Stimulated activated CD4-positive, alpha-beta T cell treated with anti-CD3 and anti-CD28 coated beads, Interleukin-4, amount 100 ng/mL, for 1 hour (primary cell): ENCODE data around the gene ELAVL2.

ENCODE experiments used
- DNase-seq: peaks from one replicate; pipeline ENCODE4 v3.0.0-alpha.2; 2020

The ELAVL2 gene

DNA sequence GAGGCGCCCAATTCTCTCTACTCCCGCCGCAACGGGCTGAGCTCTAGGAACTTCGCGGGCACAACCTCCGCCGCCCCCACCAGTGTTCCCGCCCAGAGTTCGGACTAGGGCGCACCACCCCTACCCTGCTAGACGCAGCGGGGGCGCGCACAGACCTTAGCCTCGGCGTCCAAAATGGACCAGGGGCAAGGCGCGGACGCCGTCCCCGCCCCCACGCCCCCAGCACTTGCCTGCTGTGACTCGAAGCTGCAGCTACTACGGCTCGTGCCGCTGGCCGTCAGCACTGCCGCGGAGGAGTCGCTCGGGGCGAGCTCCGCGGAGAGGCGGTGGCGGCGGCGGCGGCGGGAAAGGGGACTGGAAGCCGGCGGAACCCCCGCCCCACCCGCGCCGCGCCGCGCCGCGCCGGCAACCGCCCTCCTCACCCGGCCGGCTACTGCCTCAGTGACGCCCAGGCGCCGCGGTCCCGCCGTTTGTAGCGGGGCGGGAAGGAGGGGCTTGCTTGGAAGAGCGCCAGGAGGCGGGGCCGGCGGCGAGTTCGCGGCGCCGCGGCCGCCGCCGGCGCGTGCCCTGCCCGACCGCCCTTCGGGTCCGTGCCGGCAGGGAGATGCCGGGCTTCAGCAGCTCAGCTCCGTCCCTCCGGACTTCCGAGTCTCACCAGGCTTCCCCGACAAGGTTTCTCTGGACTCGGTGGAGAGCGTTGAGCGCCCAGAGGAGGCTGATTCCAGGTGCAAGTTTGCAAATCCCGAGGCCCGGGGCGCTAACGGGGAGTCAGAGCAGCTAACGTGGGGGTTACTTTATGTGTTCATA is 4.5 kb downstream of the ELAVL2 start:
- no peak for DNase-seq

DNA sequence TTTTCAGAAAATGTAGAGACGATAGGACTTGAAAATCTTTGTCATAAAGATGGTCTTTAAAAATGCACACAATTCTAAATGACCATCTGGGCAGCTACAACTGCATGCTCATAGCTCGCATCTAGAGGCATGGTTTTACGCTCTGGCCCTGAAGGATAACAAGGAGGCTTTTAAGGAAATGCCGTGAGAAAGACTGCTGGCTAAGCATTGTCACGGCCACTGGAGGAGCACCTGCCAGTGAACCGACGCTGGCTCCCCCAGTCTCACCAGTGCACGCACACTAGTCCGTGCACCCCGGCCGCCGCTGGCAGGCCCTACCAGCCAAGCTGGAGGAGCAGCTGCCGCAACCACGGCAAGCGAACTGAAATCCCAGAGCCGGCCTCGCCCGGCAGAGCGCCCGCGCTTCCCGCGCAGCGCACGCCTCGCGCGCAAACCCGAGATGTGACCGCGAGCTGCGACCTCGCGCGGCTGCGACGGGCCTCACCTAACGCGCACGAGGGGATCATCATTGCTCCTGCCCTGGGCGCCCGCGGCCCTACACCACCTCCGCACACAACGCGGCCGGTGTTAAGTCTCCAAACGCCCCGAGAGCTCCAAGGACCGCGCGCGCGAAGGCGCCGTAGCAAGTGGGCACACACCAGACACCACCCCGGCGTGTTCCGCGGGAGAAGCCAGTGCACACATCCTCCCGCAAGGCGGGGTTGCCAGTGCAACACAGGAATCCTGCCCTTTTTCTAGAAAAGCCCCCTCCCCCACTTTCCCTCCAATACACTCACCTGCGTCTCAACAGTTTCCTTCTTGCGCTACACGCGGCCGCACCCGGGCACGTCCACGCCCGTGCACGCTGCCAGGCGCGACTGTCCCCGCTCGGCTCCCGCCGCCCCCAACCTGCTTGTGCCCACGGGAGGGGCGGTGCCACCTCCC is 5.3 kb downstream of the ELAVL2 start:
- DNase-seq, result no peak

DNA sequence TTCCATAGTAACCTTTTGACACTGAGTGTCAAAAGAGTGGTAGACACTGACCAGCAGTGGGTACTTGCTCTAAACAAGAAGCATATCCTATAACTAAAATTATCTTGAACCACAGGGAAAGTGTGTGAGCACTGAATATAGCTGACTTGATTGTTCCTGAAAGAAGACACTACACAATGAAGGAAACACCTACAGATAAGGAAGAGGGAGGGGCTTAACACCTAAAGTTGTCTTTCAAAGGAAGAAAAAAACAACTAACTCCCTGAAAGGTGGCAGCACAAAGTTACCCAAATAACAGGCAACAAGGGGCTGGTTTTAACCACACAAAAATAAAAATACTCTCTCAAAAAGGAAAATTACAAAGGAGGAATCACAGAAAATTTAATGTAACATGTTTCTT is 6.6 kb downstream of the ELAVL2 start:
- DNase-seq, result no peak

DNA sequence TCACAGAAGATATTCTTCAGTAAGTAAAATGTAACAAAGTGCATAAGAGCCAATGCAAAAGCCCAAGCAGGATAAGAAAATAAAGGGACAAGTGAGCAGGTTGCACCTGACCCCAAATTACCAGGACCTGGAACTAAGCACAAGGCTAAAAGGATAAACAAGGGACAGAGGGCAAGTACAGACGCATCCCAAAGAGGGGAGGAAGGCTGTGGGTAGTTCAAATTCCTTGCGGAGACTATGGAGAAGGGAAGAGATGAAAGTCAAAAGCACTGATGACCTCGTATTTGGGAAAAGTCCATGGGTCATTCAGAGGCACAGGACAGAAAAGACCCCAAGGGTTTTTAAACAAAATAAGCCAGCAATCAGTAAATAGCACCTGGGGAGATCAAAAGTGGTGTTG is 11.8 kb downstream of the ELAVL2 start:
- no peak for DNase-seq

DNA sequence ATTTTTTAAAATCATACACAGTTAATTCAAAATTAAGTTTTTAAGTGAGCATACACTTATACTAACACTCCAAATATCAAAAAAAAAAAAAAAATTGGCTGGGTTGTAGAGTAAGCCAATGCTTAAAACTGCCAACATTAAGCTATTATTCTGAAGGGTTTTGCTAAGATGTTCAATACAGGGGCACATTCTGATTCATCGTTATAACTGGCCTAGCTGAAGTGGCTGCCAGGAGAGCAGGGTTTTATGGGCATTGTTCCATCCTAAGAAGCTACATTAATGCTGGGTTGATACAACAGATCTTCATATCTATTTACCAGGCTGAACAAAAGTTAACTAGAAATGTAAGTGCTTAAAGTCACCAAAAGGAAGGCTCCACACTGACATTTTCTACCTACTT is 13.4 kb downstream of the ELAVL2 start:
- DNase-seq, result no peak

DNA sequence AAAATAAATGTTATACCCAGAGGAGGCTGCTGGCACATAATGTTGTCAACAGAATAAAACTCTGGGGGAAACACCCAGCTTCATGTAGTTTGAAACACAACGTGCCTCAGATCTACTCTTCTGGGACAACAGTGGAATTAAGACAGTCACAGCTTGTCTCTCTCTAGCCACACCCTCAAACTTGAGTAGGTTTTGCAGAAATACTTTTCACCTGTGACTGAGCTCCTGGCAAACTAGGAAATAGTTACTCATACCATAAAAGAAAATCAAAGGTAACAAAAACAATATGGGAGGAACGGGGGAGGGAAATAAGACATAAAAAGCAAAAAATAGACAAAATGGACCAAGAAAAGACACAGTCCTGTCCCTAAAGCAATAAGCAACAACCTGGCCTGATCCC is 14.4 kb downstream of the ELAVL2 start:
- DNase-seq, result no peak

DNA sequence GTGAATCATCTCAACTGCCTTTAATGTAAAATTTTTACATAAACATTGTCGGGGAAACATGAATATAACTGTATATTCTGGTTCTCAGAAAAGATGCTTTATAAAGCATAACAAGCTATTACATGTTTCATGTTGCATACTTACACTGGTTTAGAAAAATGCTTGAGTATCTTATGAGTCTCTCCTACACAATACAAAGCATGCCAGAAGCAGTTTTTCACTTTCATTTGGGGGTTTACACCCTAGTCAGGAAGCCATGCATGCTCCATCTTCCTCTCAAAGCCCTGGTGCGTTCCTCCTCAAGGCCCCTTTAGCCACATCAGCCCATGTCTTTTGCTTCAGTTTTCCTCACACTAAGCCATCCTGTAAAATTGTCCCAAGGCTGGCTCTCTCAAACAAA is 22.8 kb downstream of the ELAVL2 start:
- DNase-seq, result no peak

DNA sequence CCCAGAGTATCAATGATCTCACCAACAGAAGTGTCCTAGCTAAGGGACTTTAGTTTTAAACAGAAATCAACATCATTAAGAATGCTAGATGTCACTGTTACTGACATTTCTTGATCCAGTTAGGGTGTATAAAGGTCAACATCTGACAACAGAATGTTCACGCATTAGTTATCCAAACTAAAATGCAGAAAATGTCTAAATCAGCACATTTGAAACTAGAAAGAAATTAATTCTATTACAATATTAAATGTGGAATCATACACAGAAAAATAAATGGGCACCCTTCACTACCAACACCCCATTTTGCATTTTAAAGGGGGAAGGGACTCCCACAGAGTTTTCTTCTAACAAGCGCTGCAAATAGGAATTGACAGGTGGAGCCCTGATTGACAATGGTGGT is 24.5 kb downstream of the ELAVL2 start:
- no peak for DNase-seq

DNA sequence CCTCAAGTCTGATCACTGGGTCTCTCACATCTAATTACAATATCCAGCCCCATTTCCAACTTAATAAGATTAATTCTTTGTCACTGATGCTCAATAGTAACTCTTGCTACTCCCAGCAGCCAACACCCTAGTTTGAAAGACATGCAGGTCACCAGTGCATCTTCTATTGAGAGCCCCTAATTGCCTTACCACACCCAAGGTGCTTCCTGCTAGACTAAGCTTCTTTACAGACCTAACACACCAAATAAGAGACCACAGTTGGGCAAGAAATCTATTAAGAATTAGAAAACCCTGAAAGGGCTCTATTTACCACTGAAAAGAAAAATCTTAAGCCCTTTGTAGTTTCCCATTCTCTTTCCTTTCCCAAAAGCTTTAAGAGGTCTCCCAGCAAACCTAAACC is 26.5 kb downstream of the ELAVL2 start:
- no peak for DNase-seq

DNA sequence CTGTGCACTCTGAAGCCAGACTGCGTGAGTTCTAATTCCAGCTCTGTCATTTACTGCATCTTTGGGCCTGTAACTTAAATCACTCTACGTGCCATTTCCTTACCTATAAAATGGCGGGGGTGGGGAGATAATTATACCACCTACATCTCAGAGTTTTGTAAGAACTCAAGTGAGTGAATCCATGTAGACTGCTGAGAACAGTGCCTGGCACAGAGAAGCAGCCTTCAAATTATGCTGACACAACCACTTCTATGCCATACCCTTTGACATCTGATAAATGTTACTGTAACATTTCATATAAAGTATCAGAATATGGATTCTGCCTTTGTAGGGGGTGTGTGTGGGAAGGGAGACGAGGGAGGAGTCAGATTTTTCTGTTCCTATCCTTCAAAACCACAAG is 27.7 kb downstream of the ELAVL2 start:
- DNase-seq, result no peak

DNA sequence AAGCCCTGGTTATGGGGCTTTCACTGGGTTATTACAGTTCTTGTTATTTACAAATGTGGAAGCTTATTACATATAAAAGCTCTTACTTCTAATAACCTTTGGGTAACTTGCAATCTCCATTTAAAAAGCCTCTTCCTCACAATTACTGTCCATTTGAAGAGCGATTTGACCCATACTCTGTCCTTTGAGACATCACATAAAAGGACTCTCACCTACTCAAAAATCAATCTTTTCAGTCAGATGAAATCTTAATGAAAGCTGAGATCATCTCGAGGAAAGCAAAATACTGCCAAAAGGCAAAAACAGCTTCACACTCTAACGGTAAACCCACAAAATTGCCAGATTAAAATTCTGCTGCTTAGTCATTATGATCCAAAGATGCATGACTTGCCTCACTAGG is 29.8 kb downstream of the ELAVL2 start:
- no peak for DNase-seq

DNA sequence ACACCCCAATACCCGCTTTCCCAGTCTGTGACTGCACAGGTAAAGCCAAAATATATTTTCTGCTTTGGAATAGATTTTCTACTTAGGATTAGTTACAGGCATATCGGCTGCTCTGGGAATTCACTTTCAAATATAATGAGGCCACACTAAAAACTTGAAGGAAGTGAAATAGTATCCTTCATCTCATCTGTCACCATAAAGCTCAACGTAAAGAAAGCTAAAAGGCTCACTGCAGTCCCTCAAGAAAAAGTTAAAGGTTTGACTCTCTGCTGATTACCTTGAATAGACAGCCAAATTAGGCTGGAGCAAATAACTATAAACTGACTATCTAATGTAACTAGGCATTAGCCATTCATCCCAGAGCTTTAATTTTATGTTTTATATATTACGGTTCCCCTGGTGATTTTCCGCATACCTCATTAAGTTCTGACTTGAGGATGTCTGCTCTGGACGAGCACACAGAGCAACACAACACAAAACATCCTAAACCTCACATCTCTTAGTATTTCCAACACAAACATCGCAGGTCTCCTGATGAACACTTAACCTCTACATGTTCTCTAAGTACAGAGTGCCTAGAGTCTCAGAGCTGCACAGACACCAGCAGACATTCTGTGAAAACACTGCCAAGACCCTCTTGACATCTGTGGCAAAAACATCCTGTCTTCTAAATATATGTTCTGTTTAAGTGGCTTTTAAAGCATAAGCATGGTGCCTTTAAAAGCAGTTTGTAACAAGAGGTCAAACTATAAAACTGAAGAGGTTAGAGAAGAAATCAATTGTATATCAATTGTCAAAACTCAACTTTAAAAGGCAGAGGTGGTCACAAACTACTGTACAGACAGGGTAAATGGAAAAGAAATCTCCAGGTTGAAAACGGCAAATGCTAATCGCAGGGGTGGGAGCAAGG is 35.4 kb downstream of the ELAVL2 start:
- no peak for DNase-seq

DNA sequence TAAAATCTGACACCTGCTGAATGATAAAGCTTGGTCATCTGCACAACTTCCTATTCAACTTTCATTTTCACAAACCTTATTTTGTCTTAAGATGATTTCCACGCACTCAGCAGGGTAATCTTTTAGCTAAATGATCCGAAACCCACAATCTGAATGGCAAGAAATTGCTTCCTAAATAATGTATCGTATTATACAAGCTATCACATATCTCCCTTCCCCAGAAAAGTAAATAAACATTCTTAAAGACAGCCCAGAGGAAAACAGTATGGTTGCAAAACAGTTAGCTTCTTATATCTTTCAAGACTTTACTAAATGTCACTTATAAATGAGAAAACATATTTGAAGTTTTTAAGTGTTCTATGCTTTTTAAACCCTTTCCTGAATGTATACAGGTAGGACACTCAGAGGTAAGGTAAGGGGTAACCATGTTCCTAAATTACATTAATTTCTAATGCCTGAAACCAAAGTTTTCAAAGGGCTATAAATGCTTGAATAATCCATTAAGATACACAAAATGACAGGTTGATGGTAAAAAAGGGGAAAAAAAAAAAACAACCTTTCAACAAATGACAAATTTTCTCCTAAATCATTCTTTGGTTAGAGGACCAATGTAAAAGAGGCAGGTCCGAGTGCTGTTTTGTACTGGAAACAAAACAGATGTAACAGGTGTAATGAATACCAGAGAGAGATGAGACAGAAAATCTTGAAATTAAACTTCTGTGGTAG is 36.3 kb downstream of the ELAVL2 start:
- no peak for DNase-seq

DNA sequence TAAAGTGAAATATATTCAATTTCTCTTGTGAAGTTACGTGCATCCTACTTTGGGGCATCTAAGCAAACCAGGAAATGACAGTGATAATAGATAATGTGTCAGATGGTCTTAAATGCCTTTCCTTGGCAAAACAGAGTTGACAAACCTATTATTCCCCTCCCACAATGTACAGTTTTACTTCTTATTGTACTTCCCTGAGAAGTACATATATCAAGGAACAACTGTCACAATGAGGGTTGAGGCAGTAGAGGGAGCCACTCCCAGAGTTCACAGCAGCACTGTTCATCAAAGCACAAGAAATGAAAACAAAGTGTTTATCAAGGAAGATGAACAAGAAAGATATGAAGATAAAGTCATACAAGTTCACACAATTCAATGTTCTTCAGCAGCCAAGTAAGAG is 41.1 kb downstream of the ELAVL2 start:
- no peak for DNase-seq

DNA sequence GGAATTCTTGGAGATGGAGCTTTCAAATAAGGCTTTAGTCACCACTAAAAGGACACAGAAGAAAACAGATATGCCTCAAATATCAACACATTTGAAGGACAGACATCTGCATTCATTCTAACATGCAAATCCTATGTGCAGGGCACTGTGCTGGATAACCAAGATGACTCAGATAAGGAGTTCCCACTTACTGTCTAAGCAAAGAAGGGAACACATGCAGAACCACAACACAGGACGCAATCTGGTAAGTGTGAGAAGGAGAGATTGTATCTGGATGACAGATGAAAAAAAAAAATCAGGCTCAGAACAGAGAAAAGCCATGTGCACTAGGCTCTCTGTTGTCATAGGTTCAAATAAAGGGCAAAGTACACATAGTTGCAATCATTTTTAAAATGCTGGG is 42.5 kb downstream of the ELAVL2 start:
- no peak for DNase-seq

DNA sequence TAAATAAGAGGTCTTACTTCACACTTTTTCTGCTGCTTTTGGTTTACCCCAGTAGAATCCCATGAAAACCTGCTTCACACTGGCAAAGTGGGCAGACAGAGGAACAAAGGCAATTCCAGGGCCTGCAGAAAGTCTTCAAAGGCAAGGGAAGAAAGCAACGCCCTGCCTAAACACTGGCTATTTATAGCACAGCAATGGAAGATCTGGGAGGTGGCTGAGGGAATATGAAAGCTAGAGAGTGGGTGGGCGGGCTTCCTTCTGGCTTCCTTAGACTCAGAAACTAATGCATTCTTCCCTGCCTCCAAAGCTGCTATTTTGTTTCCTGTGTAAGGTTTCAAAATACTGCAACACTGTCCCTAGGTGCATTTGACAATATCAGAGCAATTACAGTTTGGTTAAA is 46.8 kb downstream of the ELAVL2 start:
- DNase-seq, result no peak

DNA sequence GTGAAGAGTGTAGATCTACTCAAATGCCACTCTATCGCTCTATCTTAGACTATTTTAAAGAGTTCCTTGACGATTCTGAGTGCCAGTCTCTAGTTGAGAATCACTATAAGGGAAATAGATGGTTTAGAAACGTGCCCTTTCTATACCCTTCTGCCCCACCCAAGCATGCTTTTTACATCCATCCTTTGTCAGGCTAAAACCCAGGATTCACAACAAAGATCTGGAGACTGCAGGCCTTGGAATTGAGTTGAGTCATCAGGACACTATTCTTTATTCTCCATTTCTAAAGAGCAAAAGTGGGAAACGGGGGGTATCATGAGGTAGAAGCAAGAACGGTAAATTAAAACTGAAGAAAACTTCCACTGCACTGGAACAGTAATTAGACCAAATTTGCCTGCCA is 48.7 kb downstream of the ELAVL2 start:
- no peak for DNase-seq

DNA sequence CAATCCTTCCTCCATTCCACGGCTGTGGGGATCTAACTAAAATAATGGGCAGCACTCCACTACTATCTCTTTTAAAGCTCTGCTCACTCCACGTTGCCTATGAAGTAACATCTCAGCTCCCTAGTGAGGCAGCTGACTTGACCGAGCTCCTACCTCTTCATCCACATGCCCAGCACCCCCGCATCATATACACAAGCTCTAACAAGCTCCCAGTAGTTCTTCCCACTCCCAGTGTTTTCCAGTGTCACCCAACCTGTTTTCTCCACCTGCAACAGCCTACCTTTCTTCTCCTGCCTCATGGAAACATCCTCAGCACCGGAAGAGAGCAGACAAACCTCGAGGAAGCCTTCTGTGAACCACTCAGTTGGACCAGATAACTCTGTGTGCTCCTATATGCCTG is 50.5 kb downstream of the ELAVL2 start:
- DNase-seq, result no peak

DNA sequence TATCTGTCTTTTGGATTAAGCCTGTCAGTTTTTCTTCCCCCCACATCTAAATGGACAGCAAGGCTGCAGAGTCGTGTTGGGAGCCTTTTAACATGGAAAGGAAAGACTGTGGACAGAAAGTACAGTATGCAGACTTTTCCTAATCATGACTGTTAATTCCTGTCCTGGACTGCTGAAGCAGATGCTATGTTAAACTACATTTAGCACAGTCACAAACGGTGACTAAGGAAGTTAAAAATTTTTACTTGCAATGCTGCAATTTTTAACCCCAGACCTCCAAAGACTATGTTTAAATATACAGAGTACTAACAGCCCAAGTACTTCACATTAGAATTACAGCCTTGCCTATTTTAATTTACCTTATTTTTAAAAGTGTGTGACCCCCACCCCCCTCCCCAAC is 51.8 kb downstream of the ELAVL2 start:
- DNase-seq, result no peak

DNA sequence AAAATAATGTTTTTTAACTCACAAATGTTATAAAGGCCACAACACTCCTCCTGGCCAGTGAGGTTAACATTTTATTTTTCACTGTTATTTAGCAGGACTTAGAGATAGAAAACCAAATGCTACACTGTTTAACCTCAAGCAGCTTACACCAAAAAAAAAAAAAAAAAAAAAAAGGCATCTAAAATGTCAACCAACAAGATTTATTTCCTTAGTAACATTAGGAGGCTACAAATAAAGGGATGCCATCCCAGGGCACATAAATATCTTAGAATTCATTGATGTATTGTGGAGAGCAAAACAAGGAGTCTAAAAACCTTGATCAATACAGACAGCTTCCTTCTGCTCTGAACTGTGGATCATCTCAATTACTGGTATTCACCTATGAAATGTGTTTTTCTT is 53.7 kb downstream of the ELAVL2 start:
- DNase-seq, result no peak

DNA sequence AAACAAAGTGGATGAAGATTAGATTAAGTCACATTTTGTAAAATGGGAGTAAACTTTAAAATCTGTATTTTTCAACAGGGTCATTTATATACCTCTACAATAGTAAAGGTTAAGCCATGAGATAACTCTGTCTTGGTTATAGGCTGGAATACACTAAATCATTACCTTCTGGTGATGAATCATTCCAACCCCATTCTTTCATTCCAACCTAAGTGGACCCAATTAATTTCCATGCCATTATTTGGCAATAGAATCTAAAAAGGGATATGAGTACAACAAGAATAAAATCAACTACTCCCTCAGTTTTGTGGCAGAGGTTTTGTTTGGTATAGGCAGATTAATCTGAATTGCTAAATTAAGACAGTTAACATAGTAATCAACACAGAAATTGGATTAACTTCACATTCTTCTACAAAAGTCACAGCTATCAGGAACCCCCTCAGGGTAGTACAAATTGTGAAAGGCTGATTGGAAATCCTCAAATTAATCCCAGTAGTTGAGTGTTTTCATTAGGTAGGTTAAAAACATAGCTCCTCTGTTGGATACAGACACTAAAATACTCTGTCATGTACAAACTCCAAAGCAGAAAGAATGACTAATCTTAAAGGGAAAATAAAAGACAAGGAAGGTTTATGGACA is 54.2 kb downstream of the ELAVL2 start:
- DNase-seq, result no peak
